GM19463 (cell line): ENCODE data around the gene HNRNPLL.

ENCODE experiments used
- ATAC-seq: cut with Tn5 transposase; IDR thresholded peaks from one replicate; pipeline ENCODE4 v1.9.1; 2021; ENCODE audit warnings: mild to moderate bottlenecking, moderate library complexity; ENCODE audit not compliant: unreplicated experiment

The HNRNPLL gene

GRCh38 chr2:38533757-38534545, 68.8 kb downstream of the HNRNPLL start:
- no peak for ATAC-seq

GRCh38 chr2:38533180-38533579, 69.5 kb downstream of the HNRNPLL start:
- peak; percentile 98 for ATAC-seq

GRCh38 chr2:38532366-38532765, 70.4 kb downstream of the HNRNPLL start:
- ATAC-seq = no peak

- ATAC-seq = no peak
These were observed 73.5 kb downstream of the HNRNPLL start for GRCh38 chr2:38529208-38529607.

- no peak for ATAC-seq
These were observed 74.2 kb downstream of the HNRNPLL start for GRCh38 chr2:38528534-38528933.

GRCh38 chr2:38528008-38528442, 74.7 kb downstream of the HNRNPLL start:
- no peak for ATAC-seq

- ATAC-seq = no peak
These were observed 75.3 kb downstream of the HNRNPLL start for GRCh38 chr2:38527338-38528007.

- no peak for ATAC-seq
These were observed 76.5 kb downstream of the HNRNPLL start for GRCh38 chr2:38526195-38526594.

GRCh38 chr2:38524580-38524979, 78.1 kb downstream of the HNRNPLL start:
- ATAC-seq = no peak

- no peak for ATAC-seq
These were observed 78.8 kb downstream of the HNRNPLL start for GRCh38 chr2:38523728-38524437.

GRCh38 chr2:38522754-38523349, 79.9 kb downstream of the HNRNPLL start:
- ATAC-seq = no peak

- ATAC-seq = no peak
These were observed 80.9 kb downstream of the HNRNPLL start for GRCh38 chr2:38521835-38522234.

GRCh38 chr2:38517284-38517683, 85.4 kb downstream of the HNRNPLL start:
- no peak for ATAC-seq

GRCh38 chr2:38516526-38516925, 86.2 kb downstream of the HNRNPLL start:
- no peak for ATAC-seq

GRCh38 chr2:38516122-38516521, 86.6 kb downstream of the HNRNPLL start:
- no peak for ATAC-seq

GRCh38 chr2:38515155-38516074, 87.3 kb downstream of the HNRNPLL start:
- no peak for ATAC-seq

- no peak for ATAC-seq
These were observed 88.0 kb downstream of the HNRNPLL start for GRCh38 chr2:38514603-38515154.

- ATAC-seq = no peak
These were observed 90.5 kb downstream of the HNRNPLL start for GRCh38 chr2:38512211-38512610.
